Measurements from ENCODE around the gene GNMT.

Gene GNMT

GRCh38 chr6:42967228-42967627 is 6.7 kb downstream of the GNMT start:
- H3K4me3 ChIP-seq (ENCODE audit: low read depth, low read length) = no peak overlapping the region
- TF ChIP-seq, protein P1, sequence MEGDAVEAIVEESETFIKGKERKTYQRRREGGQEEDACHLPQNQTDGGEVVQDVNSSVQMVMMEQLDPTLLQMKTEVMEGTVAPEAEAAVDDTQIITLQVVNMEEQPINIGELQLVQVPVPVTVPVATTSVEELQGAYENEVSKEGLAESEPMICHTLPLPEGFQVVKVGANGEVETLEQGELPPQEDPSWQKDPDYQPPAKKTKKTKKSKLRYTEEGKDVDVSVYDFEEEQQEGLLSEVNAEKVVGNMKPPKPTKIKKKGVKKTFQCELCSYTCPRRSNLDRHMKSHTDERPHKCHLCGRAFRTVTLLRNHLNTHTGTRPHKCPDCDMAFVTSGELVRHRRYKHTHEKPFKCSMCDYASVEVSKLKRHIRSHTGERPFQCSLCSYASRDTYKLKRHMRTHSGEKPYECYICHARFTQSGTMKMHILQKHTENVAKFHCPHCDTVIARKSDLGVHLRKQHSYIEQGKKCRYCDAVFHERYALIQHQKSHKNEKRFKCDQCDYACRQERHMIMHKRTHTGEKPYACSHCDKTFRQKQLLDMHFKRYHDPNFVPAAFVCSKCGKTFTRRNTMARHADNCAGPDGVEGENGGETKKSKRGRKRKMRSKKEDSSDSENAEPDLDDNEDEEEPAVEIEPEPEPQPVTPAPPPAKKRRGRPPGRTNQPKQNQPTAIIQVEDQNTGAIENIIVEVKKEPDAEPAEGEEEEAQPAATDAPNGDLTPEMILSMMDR (IDR thresholded peaks at IDR 0.05; ENCODE audit: low read depth, low read length, missing control alignments) = no peak

DNA sequence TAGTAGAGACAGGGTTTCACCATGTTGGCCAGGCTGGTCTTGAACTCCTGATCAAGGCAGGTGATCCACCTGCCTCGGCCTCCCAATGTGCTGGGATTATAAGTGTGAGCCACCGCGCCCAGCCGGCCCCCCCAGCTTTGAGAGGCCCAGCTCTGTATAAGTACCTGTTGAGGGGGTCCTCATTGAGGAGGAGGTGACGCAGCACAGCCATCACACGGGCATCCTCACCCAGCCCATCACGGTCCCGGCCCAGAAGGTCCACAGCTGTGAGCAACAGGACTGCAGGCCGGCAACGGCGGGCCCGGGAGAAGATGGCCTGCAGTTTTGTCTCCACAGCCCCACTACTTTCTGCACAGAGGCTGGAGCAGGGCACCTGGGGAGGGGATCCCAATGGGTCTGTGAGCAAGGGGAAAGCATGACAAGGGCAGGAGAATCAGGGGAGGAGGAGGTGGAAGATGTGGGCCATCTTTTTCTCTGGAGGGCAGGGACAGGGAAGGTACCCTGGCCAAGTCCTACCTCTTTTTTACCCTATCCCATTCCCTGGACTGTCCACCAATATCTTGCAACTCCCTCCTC is 7.7 kb downstream of the GNMT start:
- TF ChIP-seq, protein P1 (IDR thresholded peaks at IDR 0.05; ENCODE audit: low read depth, low read length, missing control alignments) = no peak
- H3K4me3 ChIP-seq (ENCODE audit: low read depth, low read length) = no peak overlapping the region
- no peak for DNase-seq (ENCODE audit: low read depth)

More at GRCh38 chr6:42967228-42967627, 6.7 kb downstream of the GNMT start:
- no peak for DNase-seq (ENCODE audit: low read depth)

GRCh38 chr6:42968783-42969182 is 8.2 kb downstream of the GNMT start:
- H3K4me3 ChIP-seq (ENCODE audit: low read depth, low read length) = no peak overlapping the region
- no peak for DNase-seq (ENCODE audit: low read depth)
- TF ChIP-seq, protein P1 (IDR thresholded peaks at IDR 0.05; ENCODE audit: low read depth, low read length, missing control alignments) = no peak

- H3K4me3 ChIP-seq (ENCODE audit: low read depth, low read length) = no peak overlapping the region
- no peak for DNase-seq (ENCODE audit: low read depth)
- TF ChIP-seq, protein P1 (IDR thresholded peaks at IDR 0.05; ENCODE audit: low read depth, low read length, missing control alignments) = no peak
Observed at GRCh38 chr6:42969431-42969830, 8.9 kb downstream of the GNMT start.

DNA sequence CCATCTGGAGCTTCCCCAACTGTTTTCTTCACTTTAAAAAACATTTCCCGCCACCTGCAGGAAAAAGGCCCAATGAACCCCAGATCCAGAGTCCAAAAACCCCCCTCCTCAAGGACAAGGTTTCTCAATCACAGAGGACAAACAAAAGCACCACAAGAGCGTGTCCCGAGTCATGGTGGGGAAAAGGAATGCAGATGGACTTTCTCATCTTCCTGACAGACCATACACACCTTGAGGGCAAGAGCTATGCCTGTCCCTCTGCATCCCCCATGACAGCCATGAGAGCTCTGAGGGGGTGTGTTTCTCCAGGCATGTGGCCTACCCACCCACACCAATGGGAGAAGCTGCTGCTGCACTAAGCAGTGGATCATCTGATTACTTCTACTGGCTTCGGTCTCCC is 9.4 kb downstream of the GNMT start:
- no peak overlapping the region for H3K4me3 ChIP-seq (ENCODE audit: low read depth, low read length)
- TF ChIP-seq, protein P1 (IDR thresholded peaks at IDR 0.05; ENCODE audit: low read depth, low read length, missing control alignments) = no peak
- no peak for DNase-seq (ENCODE audit: low read depth)

- TF ChIP-seq, protein P1 (IDR thresholded peaks at IDR 0.05; ENCODE audit: low read depth, low read length, missing control alignments) = no peak
- H3K4me3 ChIP-seq (ENCODE audit: low read depth, low read length) = no peak overlapping the region
- DNase-seq (ENCODE audit: low read depth) = no peak
Observed at GRCh38 chr6:42970871-42971612, 10.5 kb downstream of the GNMT start.

All from GM12864 (cell line).